Neural cell (in vitro differentiated cells): ENCODE results near the gene HEMK1. TPM values are rescaled to one million over a fixed set of nuclear protein-coding genes. Genes with fewer than 3 reads are reported as not detected.

Experiments used
- H2AFZ ChIP-seq: fragments of 200-600, 300-800 bp; sonication (generic), shearing (Covaris generic); 2 replicates; pipeline ENCODE4 v1.6.0; 2014; ENCODE audit warnings: low read depth, mild to moderate bottlenecking, antibody characterized with exemption, low read length, moderate library complexity
- H3F3A ChIP-seq: fragments of 200-600 bp; shearing (Covaris generic); 2 replicates; pipeline ENCODE4 v1.6.1; 2016; ENCODE audit warnings: mild to moderate bottlenecking, moderate library complexity, mixed read lengths, antibody characterized with exemption, low read length; ENCODE audit not compliant: insufficient read depth, poor library complexity, severe bottlenecking
- H3K27ac ChIP-seq: fragments of 200-600, 300-800 bp; sonication (generic), shearing (Covaris generic); 2 replicates; pipeline ENCODE4 v1.5.1; 2014; ENCODE audit warnings: mild to moderate bottlenecking, low read length, moderate library complexity
- H3K27me3 ChIP-seq: fragments of 300-800, 200-600 bp; sonication (generic), shearing (Covaris generic); 2 replicates; pipeline ENCODE4 v1.6.0; 2014; ENCODE audit warnings: mild to moderate bottlenecking, low read depth, low read length, moderate library complexity; ENCODE audit not compliant: insufficient read depth
- H3K36me3 ChIP-seq: fragments of 300-800, 200-600 bp; sonication (generic), shearing (Covaris generic); 2 replicates; pipeline ENCODE4 v1.5.1; 2014; ENCODE audit warnings: mild to moderate bottlenecking, antibody characterized with exemption, low read length, moderate library complexity; ENCODE audit not compliant: insufficient read depth
- H3K4me2 ChIP-seq: fragments of 300-800, 200-600 bp; sonication (generic), shearing (Covaris generic); 2 replicates; pipeline ENCODE4 v1.6.0; 2014; ENCODE audit warnings: mild to moderate bottlenecking, low read length
- H3K4me3 ChIP-seq: fragments of 300-800, 200-600 bp; sonication (generic), shearing (Covaris generic); 2 replicates; pipeline ENCODE4 v1.5.1; 2014; ENCODE audit warnings: mild to moderate bottlenecking, low read length, moderate library complexity
- H3K79me2 ChIP-seq: fragments of 200-600 bp; shearing (Covaris generic); replicated peaks from 2 replicates; pipeline ENCODE4 v1.6.0; 2014; ENCODE audit warnings: mild to moderate bottlenecking, low read length, moderate library complexity; ENCODE audit not compliant: insufficient read depth
- H3K9ac ChIP-seq: fragments of 300-800, 200-600 bp; sonication (generic), shearing (Covaris generic); 2 replicates; pipeline ENCODE4 v1.6.1; 2016; ENCODE audit warnings: mild to moderate bottlenecking, low read length, mixed read lengths
- H3K9me2 ChIP-seq: fragments of 200-600 bp; shearing (Covaris generic); 2 replicates; pipeline ENCODE4 v1.6.1; 2016; ENCODE audit warnings: mild to moderate bottlenecking, low read length, mixed read lengths; ENCODE audit not compliant: insufficient read depth
- H3K9me3 ChIP-seq: fragments of 200-600, 300-800 bp; sonication (generic), shearing (Covaris generic); 2 replicates; pipeline ENCODE4 v1.6.1; 2016; ENCODE audit warnings: mild to moderate bottlenecking, mixed run types, low read length, moderate library complexity, mixed read lengths
- H4K20me1 ChIP-seq: fragments of 200-600 bp; shearing (Covaris generic); 2 replicates; pipeline ENCODE4 v1.6.1; 2016; ENCODE audit warnings: mild to moderate bottlenecking, mixed run types; ENCODE audit not compliant: insufficient read depth
- CTCF ChIP-seq: fragments of 450-650 bp; IDR thresholded peaks from 2 replicates; pipeline ENCODE4 v1.5.1; 2014; ENCODE audit warnings: antibody characterized with exemption, mild to moderate bottlenecking, moderate library complexity; ENCODE audit not compliant: poor library complexity, severe bottlenecking
- EP300 ChIP-seq: fragments of 450-650 bp; conservative IDR thresholded peaks from 2 replicates; pipeline ENCODE4 v1.6.1; 2014; ENCODE audit warnings: antibody characterized with exemption, mild to moderate bottlenecking, moderate library complexity; ENCODE audit not compliant: poor library complexity, severe bottlenecking
- EZH2 ChIP-seq: fragments of 200-600, 300-800 bp; shearing (Covaris generic), sonication (generic); IDR thresholded peaks from 2 replicates; pipeline ENCODE4 v1.6.1; 2014; ENCODE audit warnings: antibody characterized with exemption, low read length, borderline replicate concordance, mild to moderate bottlenecking; ENCODE audit not compliant: insufficient read depth, poor library complexity, severe bottlenecking
- MXI1 ChIP-seq: fragments of 450-650 bp; conservative IDR thresholded peaks from 2 replicates; pipeline ENCODE4 v1.6.1; 2014; ENCODE audit warnings: antibody characterized with exemption, mild to moderate bottlenecking; ENCODE audit not compliant: poor library complexity, severe bottlenecking
- POLR2AphosphoS5 ChIP-seq: IDR thresholded peaks from 2 replicates; pipeline ENCODE4 v1.6.1; 2012
- RAD21 ChIP-seq: fragments of 450-650 bp; conservative IDR thresholded peaks from 2 replicates; pipeline ENCODE4 v1.6.1; 2014; ENCODE audit warnings: antibody characterized with exemption, mild to moderate bottlenecking, moderate library complexity
- REST ChIP-seq: IDR thresholded peaks from 2 replicates; pipeline ENCODE4 v1.6.1; 2012; ENCODE audit warnings: borderline replicate concordance
- SMC3 ChIP-seq: fragments of 450-650 bp; conservative IDR thresholded peaks from 2 replicates; pipeline ENCODE4 v1.6.1; 2014; ENCODE audit warnings: antibody characterized with exemption, mild to moderate bottlenecking, moderate library complexity; ENCODE audit not compliant: poor library complexity
- TAF1 ChIP-seq: IDR thresholded peaks from 2 replicates; pipeline ENCODE4 v1.6.1; 2012; ENCODE audit warnings: low read depth
- polyA plus RNA-seq: library from polyadenylated mRNA; depleted of rRNA; stranded (reverse); fragments of >200 nt; gene quantifications from 2 replicates; pipeline ENCODE4 v1.2.3, GENCODE V29; 2014

HEMK1 gene
- polyA plus RNA-seq, 1 donor from 2014 or later, result 24.4 TPM

DNA sequence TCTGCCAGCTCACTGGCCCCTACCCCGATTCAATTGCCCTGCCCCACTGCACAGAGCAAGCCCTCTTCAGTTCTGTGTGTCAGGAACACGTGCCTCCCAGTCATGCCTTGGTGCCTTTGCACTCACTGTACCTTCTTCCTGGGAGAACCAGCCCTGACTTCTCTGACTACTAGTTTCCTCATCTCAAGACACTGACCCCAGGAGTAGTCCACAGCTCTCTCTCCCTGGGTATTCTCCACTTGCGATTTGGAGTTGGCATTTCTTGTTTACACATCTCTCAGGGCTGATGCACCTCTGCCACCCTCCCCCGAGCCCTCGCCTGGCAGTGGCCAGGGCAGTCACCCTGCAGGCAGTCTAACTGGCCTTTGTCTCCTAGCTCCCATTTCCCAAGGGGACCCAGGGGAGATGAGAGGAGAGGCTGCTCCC lies 36.6 kb downstream of the HEMK1 start:
- no peaks in the 10 kb centered on the region for H4K20me1 ChIP-seq
- H3F3A ChIP-seq, result no peaks in the 10 kb centered on the region
- TF ChIP-seq MXI1 (no peak), POLR2AphosphoS5 (no peak), EP300 (no peak), EZH2 (no peak), REST (no peak), TAF1 (no peak), RAD21 (no peak)
- no peaks in the 10 kb centered on the region for H3K79me2 ChIP-seq
- no peaks in the 10 kb centered on the region for H3K9me2 ChIP-seq
- H2AFZ ChIP-seq, result no peak overlapping the region
- no peak overlapping the region for H3K4me2 ChIP-seq
- H3K27me3 ChIP-seq, result peaks cover under 1% of the 10 kb centered on the region
- H3K9me3 ChIP-seq, result no peaks in the 10 kb centered on the region
- H3K36me3 ChIP-seq, result no peaks in the 10 kb centered on the region
- H3K4me3 ChIP-seq, result no peak overlapping the region
- H3K27ac ChIP-seq, result no peak overlapping the region
- H3K9ac ChIP-seq, result no peak overlapping the region

GRCh38 chr3:50606596-50606995 lies 37.3 kb downstream of the HEMK1 start:
- TF ChIP-seq MXI1, result no peak
- TF ChIP-seq SMC3, result no peak
- no peak for TF ChIP-seq TAF1
- no peak for TF ChIP-seq EP300
- TF ChIP-seq RAD21, result no peak
- TF ChIP-seq EZH2, result no peak
- TF ChIP-seq CTCF, result no peak
- TF ChIP-seq REST, result no peak
- TF ChIP-seq POLR2AphosphoS5, result no peak
- Histone ChIP-seq H2AFZ (no peak overlapping the region), H3K9me2 (no peaks in the 10 kb centered on the region), H4K20me1 (no peaks in the 10 kb centered on the region), H3K4me2 (no peak overlapping the region), H3K9ac (no peak overlapping the region), H3K27me3 (peaks cover 6% of the 10 kb centered on the region), H3K27ac (no peak overlapping the region), H3K4me3 (no peak overlapping the region), H3K79me2 (no peaks in the 10 kb centered on the region), H3K36me3 (no peaks in the 10 kb centered on the region), H3F3A (no peaks in the 10 kb centered on the region), H3K9me3 (no peaks in the 10 kb centered on the region)
